ENCODE results near the gene HCFC1.

The HCFC1 gene

GRCh38 chrX:154011376-154012335 is 40.0 kb upstream of the HCFC1 start:
- H3K27ac ChIP-seq: peak overlapping the region; percentile 67
- no peak overlapping the region for H3K4me3 ChIP-seq (ENCODE audit: low read depth in 1 of 2, low read length in 1 of 2)
- peaks cover 18% of the 10 kb centered on the region for H3K36me3 ChIP-seq
- TF ChIP-seq CTCF (IDR thresholded peaks at IDR 0.05): no peak
- H3K4me1 ChIP-seq (ENCODE audit: control insufficient read depth in 1 of 2, insufficient read depth in 1 of 2, low read depth in 1 of 2, low read length in 1 of 2): peaks cover 14 to 16% of the 10 kb centered on the region in 2 experiments
- no peaks in the 10 kb centered on the region for H3K27me3 ChIP-seq
- no peaks in the 10 kb centered on the region for H3K9me3 ChIP-seq

GRCh38 chrX:154010330-154011087 is 38.9 kb upstream of the HCFC1 start:
- TF ChIP-seq CTCF (IDR thresholded peaks at IDR 0.05): no peak
- no peak overlapping the region for H3K4me3 ChIP-seq (ENCODE audit: low read depth in 1 of 2, low read length in 1 of 2)
- no peaks in the 10 kb centered on the region for H3K27me3 ChIP-seq
- H3K36me3 ChIP-seq: peaks cover 7% of the 10 kb centered on the region
- H3K4me1 ChIP-seq (ENCODE audit: control insufficient read depth in 1 of 2, insufficient read depth in 1 of 2, low read depth in 1 of 2, low read length in 1 of 2): peaks cover 14 to 16% of the 10 kb centered on the region in 2 experiments
- H3K27ac ChIP-seq: peak overlapping the region; percentile 67
- no peaks in the 10 kb centered on the region for H3K9me3 ChIP-seq

- H3K27me3 ChIP-seq: no peaks in the 10 kb centered on the region
- H3K9me3 ChIP-seq: no peaks in the 10 kb centered on the region
- H3K36me3 ChIP-seq: peaks cover 7% of the 10 kb centered on the region
- no peak overlapping the region for H3K4me3 ChIP-seq (ENCODE audit: low read depth in 1 of 2, low read length in 1 of 2)
- peaks cover 14 to 18% of the 10 kb centered on the region in 2 experiments for H3K4me1 ChIP-seq (ENCODE audit: control insufficient read depth in 1 of 2, insufficient read depth in 1 of 2, low read depth in 1 of 2, low read length in 1 of 2)
- no peak for TF ChIP-seq CTCF (IDR thresholded peaks at IDR 0.05)
- H3K27ac ChIP-seq: no peak overlapping the region
Measured at GRCh38 chrX:154008521-154008920, 36.9 kb upstream of the HCFC1 start.

GRCh38 chrX:154006947-154007346 is 35.3 kb upstream of the HCFC1 start:
- Histone ChIP-seq H3K4me1 (ENCODE audit: control insufficient read depth in 1 of 2, insufficient read depth in 1 of 2, low read depth in 1 of 2, low read length in 1 of 2) (peaks cover 24 to 29% of the 10 kb centered on the region in 2 experiments), H3K9me3 (no peaks in the 10 kb centered on the region), H3K36me3 (peaks cover 7% of the 10 kb centered on the region), H3K27me3 (no peaks in the 10 kb centered on the region), H3K27ac (no peak overlapping the region), H3K4me3 (ENCODE audit: low read depth in 1 of 2, low read length in 1 of 2) (no peak overlapping the region)
- TF ChIP-seq CTCF (IDR thresholded peaks at IDR 0.05): no peak

GRCh38 chrX:154004315-154004714 is 32.7 kb upstream of the HCFC1 start:
- Histone ChIP-seq H3K4me3 (ENCODE audit: low read depth in 1 of 2, low read length in 1 of 2) (no peak overlapping the region), H3K36me3 (no peaks in the 10 kb centered on the region), H3K9me3 (no peaks in the 10 kb centered on the region), H3K27ac (peak overlapping the region; percentile 95), H3K4me1 (ENCODE audit: control insufficient read depth in 1 of 2, insufficient read depth in 1 of 2, low read depth in 1 of 2, low read length in 1 of 2) (peaks cover 39 to 41% of the 10 kb centered on the region in 2 experiments), H3K27me3 (no peaks in the 10 kb centered on the region)
- no peak for TF ChIP-seq CTCF (IDR thresholded peaks at IDR 0.05)
